ENCODE measurements around the gene CBFB.
"Not testable (repeated sequence)": the region's sequence is repeated elsewhere in the genome, so short reads cannot be mapped to it uniquely, and the experiment has no call there.

CBFB gene

DNA sequence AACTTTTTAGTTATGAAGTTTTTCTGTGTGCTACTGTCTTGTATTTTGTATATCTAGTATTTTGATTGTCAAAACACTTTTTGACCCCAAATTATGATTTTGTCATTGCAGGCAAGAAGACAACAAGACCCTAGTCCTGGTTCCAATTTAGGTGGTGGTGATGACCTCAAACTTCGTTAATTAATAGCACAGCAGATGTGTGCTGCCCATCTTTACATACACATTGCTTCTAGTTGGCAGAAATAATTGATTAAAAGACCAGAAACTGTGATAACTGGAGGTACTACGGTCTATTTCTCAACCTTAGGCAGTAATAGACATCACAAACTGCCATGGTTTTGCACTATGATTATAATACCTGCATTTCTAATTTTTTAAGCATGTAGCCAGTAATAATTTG lies 69.7 kb downstream of the CBFB start:
- DNase-seq (ENCODE audit: low spot score): no peak

DNA sequence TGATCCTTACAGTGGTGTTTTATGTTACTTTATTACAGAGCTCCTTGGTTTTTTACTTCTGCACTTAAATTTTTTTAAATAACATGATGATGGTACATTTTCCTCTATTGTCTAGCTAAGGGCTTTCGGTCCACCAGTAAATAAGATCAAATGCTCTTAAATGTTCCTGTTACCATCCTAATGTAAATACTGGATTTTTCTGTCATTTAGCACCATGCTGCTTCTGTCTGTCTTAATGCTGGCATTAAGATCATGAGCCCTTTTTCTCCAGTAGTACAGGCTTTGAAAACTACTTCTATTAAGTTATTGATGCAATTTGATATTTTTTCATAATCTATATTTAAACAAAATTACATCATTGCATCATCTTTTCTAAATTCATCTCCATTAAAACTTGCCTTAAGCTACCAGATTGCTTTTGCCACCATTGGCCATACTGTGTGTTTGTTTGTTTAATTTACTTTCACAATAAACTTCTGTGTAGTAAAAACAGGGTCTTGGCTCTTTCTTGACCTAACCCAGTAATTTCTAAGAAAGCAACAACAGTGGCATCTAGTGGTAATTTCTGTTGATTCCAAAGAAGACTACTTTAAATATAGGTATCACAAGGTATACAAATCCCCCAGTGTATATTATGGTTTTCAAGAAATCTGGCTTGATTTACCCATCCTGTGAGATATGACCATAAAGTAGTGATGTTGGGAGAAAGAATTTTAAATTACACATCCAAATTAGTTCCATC lies 71.8 kb downstream of the CBFB start:
- DNase-seq (ENCODE audit: low spot score): no peak

DNA sequence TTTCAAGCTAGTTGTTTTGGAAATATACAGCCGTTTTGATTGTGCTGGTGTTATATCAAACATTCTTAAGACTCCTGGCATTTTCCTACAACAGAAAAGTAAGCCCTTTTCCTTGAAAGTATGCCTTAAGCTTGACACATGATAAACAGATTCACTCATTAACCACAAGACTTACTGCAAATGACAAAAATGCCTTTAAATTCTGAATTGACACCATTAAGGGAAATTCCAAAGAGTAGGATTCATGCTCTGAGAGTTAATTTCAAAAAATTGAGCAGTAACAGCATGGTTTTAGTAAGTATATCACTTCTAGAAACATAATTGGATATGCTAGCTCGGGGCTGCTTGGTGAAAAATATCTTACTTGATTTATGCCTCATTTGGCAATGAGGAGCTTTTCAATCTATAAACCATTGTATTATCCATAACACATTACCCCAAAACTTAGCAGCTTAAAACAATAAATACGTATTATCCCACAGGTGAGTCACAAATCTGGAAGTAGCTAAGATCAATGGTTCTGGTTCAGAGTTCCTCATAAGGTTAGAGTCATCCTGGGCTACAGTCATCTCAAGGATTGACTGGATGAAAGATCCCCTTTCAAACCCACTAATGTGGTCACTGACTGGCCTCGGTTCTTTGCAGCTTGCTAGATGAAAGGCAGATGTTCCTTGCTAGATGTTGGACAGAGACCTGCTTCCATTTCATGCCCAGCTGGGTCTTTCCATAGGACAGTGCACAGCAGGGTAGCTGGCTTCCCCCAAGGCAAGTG lies 72.5 kb downstream of the CBFB start:
- DNase-seq (ENCODE audit: low spot score): no peak

DNA sequence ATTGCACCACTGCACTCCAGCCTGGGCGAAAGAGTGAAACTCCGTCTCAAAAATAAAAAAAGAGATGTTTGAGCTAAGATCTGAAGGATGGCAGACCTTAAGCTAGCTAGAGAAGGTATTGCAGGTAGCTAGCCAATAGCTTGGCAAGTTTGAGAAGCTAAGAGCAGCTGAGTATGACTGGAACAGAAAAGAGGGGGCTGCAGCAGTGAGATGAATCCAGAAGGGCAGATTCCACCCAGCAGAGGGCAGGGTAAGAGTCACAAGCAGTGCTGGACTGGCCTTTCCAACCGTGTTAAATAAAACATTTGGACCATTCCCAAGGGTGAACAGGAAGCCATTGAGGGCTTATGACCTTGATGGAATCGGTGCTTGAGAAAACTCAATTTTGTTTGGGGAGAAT lies 75.1 kb downstream of the CBFB start:
- DNase-seq (ENCODE audit: low spot score): no peak

DNA sequence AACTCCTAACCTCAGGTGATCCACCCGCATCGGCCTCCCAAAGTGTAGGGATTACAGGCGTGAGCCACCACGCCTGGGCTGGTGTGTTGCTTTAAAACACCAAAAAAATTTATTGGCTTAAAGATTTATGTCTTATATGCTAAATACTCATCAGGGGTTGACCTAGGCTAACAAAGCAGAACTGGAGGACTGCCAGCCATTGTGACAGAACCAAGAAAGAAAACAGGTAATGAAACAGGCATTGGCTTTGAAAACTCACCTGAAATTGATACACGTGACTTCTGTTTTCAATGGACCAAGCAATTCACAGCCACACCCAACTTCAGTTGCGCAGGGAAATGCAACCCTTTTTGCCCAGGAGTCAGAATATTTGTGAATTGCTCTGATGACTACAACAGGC lies 75.9 kb downstream of the CBFB start:
- no peak for DNase-seq (ENCODE audit: low spot score)

DNA sequence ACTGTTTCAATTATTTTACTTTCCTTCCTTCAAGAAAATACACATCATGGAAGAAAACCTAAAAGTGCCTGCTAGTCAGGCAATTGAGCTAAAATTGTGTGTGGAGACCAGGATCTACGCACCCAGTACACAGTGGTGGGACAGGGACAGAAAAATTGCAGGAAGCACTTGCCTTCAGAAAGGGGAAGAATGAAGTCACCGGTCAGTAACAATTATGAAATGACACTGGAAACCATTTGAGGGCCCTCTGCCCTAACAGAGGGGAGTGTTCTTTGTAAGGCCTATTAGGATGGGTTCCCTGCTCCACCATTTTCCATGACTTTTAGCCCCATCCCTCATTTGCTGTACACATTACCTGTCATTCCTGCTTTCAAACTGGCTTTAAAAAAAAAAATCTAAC lies 76.3 kb downstream of the CBFB start:
- DNase-seq (ENCODE audit: low spot score): no peak

DNA sequence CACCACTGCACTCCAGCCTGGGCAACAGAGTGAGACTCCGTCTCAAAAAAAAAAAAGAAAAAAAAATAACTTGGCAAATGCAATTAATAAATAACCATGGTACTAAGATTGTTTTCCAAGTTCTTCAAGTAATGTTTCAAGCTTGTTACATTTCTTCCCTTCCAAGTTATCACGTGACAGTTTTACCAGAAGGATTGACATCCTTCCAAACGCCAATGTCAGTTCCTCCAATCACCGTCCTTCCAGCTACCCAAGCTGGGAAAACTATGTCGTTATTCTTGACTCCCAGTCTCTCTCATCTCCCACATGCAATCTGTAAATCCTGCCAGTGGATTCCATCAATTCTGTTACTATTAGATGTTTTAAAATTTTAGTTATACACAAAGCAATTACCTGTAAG lies 76.9 kb downstream of the CBFB start:
- DNase-seq (ENCODE audit: low spot score): no peak

DNA sequence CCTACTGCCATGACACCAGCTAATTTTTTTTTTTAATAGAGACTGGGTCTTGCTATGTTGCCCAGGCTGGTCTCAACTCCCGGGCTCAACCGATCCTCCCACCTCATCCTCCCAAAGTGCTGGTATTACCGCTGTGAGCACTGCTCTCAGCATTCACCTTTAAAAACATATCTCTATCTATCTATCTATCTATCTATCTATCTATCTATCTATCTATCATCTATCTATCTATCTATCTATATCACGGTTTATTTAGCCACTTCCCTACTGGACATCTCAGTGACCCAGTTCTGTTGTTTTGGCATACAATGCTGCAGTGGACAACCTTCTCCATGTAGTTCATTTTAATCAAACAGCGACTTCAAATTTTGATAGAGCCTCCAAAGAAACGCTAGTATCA lies 79.5 kb downstream of the CBFB start:
- DNase-seq (ENCODE audit: low spot score): no peak

DNA sequence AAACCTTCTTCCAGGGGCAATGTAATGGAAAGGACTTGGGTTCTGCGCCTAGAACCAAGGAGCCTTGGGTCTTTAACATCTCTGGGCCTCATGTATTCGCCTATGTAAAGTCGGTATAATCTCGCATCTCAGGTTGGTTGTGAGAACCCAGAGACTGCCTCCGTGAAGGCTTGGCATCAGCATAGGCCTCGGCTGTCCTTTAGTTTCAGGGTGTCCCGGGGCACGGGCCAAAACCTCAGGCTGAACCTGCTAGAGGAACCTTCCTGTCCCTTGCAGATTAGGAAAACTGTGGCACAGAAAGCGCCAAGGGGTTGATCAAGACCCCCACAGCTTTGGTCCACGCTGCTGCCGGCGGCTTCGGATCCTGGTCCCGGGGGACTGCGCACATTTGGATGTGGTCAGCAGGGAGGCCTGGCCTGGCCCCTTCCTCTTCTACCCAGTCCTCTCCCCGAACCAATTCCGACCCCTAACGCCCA lies 80.0 kb downstream of the CBFB start:
- no peak for DNase-seq (ENCODE audit: low spot score)

DNA sequence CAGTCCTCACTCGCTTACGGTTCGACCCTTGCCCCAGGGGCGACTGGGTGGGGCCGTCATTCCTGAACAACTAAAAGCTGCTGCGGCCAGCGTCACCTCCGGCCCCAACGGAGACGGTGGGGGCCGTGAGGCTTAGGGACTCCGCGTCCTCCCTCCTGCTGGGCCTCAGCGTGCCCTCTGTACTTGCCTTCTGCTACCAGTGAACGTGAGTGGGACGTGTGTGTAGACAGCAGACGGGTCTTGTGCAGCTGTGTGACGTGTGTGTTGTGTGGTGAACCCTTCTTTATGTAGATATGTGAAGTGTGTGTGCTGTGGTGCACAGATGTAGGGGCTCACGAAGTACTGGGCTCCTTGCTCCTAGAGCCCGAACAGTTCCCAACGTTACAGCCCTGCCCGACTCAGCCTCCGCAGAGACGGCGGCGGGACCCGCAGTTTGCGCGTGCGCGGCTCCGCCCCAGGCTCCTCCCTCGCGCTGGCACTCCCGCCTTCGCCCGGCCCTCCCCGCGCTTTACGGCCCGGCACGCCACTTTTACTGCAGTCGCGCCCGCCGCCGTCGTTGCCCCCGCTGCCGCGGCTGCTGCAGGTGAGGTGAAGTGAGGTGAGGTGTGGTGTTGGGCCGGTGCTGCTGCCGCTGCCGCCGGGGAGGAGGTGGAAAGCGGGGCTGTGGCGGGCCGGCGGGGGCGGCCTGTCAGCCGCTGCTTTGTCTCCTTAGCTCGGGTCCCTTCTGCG lies 80.6 kb downstream of the CBFB start, which contains the start of gene PHAF1:
Gene PHAF1, plus strand, starts transcription at position 535 of the 729 bp plus-strand sequence. CDS start 235 bp downstream, outside the sequence.
- peak; percentile 94 for DNase-seq (ENCODE audit: low spot score)

DNA sequence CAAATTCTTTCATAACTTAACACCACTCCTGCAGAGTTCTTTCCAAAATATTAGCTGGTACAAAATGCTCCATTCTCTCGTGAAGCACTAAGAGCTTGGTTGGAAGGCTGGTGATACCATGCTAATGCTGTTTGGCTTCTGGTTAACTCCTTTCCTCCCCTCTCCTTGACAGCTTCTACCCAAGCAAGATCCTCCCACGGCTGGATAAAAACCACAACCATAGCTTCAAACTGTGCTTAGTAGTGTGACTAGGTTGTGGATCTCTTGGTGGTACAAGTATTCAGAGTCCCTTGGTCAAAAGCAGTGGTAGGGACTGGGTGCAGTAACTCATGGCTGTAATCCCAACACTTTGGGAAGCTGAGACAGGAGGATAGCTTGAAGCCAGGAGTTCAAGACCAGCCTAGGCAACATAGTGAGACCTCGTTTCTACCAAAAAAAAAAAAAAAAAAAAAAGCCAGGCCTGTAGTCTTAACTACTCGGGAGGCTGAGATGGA lies 83.0 kb downstream of the CBFB start:
- no peak for DNase-seq (ENCODE audit: low spot score)

DNA sequence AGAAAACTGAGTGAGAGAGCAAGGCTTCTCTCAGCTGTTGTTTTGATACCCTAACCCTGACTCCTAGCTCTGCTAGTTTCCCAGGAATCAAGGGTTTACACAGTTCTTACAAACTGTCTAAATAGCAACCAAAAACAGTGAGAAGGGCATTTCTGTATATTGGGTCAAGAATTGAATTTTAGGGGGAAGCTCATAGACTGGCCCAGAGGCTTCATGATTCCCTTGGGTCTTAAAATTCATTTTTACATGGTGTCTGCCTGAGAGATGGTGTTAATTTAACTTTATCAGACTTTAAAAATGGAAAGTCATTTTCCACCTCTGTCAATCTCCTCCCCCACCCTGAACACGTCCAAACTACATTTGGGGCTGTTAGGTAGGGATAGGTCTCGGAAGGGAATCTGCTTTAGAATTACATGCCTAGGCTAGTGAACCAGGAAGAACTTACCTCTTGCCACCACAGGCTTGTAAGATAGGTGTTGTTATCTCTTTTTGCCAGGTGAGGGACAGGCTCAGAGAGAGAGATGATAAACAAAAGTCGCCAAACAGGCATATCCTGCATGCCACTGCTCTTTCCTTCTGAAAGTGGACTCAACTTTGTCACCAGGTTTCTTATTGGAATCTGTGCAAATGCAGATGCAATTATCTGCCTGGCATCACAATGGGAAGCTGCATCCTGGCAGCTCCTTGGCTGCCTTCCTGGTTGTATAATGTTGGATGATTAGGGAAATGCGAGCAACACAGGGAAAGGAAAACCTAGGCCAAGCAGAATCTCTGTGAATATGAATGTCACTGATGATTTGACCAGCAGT lies 83.8 kb downstream of the CBFB start:
- no peak for DNase-seq (ENCODE audit: low spot score)

DNA sequence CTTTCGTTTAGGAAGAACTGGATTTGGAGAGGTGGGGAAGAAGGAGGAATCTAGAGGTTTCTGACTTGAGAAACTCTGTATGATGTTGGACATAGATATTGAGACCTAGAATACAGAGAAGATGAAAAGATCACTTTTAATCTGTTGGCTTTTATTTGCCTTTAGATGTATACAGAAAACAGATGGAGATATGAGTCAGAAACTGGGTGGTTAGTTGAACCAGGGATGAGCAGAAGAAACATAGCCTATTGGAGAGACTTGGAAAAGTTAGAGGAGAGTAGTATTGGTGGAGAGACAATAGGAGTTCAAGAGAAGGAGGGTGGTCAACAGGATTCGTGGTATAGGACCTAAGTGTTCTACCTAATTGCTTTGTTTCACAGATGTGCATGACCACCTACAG lies 85.8 kb downstream of the CBFB start:
- DNase-seq (ENCODE audit: low spot score): no peak

DNA sequence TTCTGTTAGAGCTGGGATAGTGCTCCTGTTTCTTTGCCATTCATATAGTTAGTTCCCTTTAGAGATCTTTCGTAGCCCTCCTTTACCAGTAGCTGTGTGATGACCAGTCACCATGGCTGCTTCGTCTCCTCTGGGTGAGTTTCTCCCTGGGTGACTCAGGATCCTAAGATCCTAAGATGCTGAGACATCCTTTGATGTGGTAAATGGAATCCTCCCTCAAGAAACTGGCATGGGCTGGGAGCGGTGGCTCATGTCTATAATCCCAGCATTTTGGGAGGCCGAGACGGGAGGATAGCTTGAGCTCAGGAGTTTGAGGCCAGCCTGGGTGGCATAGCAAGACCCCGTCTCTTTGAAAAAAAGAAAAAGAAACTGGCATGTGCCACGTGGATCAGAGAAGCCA lies 86.7 kb downstream of the CBFB start:
- DNase-seq (ENCODE audit: low spot score): peak; percentile 77

DNA sequence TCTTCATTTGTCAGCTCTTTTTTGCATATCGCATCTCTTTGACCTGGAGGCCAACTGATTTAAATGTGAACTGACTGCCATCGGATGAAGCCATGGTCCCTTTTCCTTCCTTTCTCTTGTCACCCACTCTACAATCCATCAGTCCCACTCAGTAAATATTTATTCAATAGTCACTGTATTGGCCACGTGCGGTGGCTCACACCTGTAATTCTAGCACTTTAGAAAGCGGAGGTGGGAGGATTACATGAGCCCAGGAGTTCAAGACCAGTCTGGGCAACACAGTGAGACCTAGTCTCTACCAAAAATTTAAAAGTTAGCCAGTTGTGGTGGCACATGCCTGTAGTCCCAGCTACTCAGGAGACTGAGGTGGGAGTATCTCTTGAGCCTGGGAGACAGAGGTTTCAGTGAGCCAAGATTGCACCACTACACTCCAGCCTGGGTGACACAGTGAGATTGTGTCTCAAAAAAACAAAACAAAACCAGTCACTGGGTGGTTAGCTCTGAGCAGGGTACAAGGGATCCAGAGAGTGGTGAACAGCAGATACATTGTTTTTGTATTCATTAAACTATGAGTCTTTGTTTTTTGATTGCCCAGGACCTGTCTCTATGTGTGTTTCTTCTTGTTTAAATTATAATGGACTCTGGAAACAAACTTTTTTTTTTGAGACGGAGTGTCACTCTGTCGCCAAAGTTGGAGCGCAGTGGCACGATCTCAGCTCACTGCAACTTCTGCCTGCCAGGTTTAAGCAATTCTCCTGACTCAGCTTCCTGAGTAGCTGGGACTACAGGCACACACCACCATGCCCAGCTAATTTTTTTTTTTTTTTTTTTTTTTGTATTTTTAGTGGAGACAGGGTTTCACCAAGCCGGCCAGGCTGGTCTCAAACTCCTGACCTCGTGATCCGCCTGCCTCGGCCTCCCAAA lies 87.7 kb downstream of the CBFB start:
- DNase-seq (ENCODE audit: low spot score): no peak

DNA sequence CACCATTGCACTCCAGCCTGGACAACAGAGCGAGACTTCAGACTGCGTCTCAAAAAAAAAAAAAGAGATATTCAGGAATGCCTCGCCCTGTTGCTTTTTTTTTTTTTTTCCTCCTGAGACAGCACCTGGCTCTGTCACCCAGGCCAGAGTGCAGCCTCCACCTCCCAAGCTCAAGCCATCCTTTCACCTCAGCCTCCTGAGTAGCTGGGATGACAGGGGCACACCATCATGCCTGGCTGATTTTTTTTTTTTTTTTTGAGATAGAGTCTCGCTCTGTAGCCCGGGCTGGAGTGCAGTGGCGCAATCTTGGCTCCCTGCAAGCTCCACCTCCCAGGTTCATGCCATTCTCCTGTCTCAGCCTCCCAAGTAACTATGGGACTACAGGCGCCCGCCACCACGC lies 88.8 kb downstream of the CBFB start:
- DNase-seq (ENCODE audit: low spot score): no peak

DNA sequence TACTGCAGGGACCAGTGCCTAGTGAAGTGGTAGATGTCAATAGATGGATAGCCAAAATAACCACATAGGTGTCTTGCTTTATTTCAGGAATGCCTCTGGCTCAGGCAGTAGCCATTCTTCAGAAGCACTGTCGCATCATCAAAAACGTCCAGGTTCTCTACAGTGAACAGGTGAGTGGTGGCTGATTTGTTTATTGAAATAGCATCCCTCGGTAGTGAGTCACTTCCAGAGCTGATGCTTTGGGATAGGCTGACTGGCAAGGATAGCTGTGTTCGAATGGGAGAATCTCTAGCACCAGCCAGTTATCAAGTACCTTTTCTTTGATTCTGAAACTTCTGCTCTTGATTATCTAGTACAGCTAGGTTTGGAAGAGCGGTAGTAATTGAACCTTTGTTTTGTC lies 91.1 kb downstream of the CBFB start:
- no peak for DNase-seq (ENCODE audit: low spot score)

DNA sequence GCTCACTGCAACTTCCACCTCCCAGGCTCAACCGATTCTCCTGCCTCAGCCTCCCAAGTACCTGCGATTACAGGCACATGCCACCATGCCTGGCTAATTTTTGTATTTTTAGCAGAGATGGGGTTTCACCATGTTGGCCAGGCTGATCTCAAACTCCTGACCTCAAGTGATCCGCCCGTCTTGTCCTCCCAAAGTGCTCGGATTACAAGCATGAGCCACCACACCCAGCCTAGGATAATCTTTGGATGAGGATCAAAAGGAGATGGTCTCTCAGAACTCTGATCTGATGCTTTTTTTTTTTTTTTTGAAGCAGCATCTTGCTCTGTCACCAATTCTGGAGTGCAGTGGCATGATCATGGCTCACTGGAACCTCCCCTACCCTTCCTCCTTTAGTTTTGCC lies 93.8 kb downstream of the CBFB start:
- DNase-seq (ENCODE audit: low spot score): not testable (repeated sequence)

DNA sequence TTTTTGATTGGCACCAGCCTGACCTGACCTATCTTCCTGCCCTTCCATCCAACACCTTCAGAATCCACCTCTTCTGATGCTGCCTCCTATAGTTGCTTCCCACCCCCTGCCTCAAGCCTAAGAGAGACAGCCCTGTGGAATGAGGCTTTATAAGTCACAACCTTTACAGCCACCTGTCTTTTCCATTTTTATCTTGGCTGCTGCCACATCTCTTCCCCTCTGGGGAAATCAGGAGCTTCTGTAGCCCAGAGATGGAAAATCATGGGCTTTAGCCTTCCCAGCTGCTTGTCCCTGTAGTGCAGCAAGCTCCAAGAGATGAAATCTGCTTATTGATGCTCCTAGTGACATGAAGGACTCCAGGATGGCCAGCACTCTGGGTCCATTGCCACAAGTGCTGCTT lies 99.5 kb downstream of the CBFB start:
- DNase-seq (ENCODE audit: low spot score): no peak

DNA sequence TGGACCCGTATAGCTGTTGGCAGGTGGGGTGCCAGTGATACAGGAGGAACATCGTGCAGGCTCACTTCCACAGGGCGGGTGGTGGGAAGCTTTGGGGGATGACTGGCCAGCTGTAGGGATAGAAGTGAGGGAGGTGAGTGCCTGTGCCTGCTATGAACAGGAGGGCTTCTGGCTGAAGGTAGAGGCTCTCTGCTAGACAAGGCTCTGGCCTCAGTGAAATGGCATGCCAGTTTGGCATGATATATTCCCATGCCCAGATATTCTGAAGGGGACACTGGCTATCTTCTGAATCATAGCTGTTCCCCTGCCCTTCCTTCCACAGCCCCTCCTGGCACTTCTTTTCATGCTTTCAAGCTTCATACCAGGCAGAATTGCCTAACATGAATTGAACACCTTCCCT lies 99.9 kb downstream of the CBFB start:
- no peak for DNase-seq (ENCODE audit: low spot score)

DNA sequence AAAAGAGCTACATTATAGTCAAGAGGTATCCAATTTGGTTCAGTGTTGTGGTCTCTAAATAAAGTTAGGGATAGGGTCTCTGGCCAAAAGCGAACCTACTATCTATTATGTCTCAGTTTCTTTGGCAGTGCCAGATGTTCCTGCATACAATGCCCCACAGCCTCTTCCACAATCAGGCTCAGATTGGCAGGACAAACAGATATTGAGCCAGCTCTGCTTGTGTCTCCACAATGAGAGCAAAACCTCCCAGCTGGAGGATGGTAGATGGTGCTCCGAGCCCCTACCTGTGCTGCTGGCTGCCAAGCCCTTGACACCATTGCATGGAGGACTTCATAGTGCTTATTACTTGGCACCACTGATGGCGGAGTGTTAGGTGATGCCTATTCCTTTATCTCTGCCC lies 100.5 kb downstream of the CBFB start:
- DNase-seq (ENCODE audit: low spot score): no peak
